Prostate gland (tissue), 2 donors: Measurements from ENCODE around the gene ZNF140. TPM values are rescaled to one million over a fixed set of nuclear protein-coding genes. Genes with fewer than 3 reads are reported as not detected.

Experiments used
- DNase-seq: peaks from one replicate; pipeline ENCODE4 v3.0.0-alpha.2; 2019; ENCODE audit warnings: low spot score
- H3K27ac ChIP-seq, 2 donors: fragments of 200-600 bp; sonication (generic); 2 replicates each; pipeline ENCODE4 v1.5.1; 2017 to 2019
- H3K27me3 ChIP-seq: fragments of 200-600 bp; sonication (generic); replicated peaks from 2 replicates; pipeline ENCODE4 v1.5.1; 2019; ENCODE audit not compliant: insufficient read depth
- H3K36me3 ChIP-seq, 2 donors: fragments of 200-600 bp; sonication (generic); 1 replicate in 1 of 2; 2 replicates in 1 of 2; pipeline versions ENCODE4 v1.5.1 to v1.8.1; 2017 to 2019
- H3K4me1 ChIP-seq: fragments of 200-600 bp; sonication (generic); replicated peaks from 2 replicates; pipeline ENCODE4 v1.5.1; 2019
- H3K4me3 ChIP-seq, 2 donors: fragments of 200-600 bp; sonication (generic); 2 replicates each; pipeline ENCODE4 v1.5.1; 2017 to 2019
- H3K9me3 ChIP-seq: fragments of 200-600 bp; sonication (generic); 2 replicates; pipeline ENCODE4 v1.5.1; 2017
- CTCF ChIP-seq, 4 experiments: fragments of 200-600 bp in 2 of 4; fragments of 450-650 bp in 2 of 4; sonication (generic) in 2 of 4; IDR thresholded peaks; 1 replicate in 3 of 4; 2 replicates in 1 of 4; pipeline ENCODE4 v1.5.1; 2016 to 2019; ENCODE audit warnings: antibody characterized with exemption in 4 of 4, mild to moderate bottlenecking in 2 of 4, moderate library complexity in 2 of 4
- POLR2A ChIP-seq: fragments of 450-650 bp; IDR thresholded peaks from one replicate; pipeline ENCODE4 v1.6.1; 2016; ENCODE audit warnings: antibody characterized with exemption, mild to moderate bottlenecking
- POLR2AphosphoS5 ChIP-seq: sonication (generic); formaldehyde crosslinking; IDR thresholded peaks from one replicate; pipeline ENCODE4 v1.6.1; 2017; ENCODE audit warnings: antibody characterized with exemption
- WGBS: methylation state at CpG from one replicate; pipeline ENCODE4 v1.1.5; 2018; 5-methylcytosine and 5-hydroxymethylcytosine counted together
- intact Hi-C: fragments of 100-400 bp; cut with DNase I; formaldehyde crosslinking; loops from one replicate; pipeline ENCODE4 v1.14.2; 2022
- total RNA-seq, 2 donors: library from RNA; depleted of rRNA; stranded (reverse); fragments of >200 nt; gene quantifications; one replicate each; pipeline ENCODE4 v1.1.0, GENCODE V29; 2016

The ZNF140 gene
- total RNA-seq, 2 donors from 2014 or later: 18.2 to 23.7 TPM

GRCh38 chr12:133107121-133107520 is 26.4 kb downstream of the ZNF140 start:
- Histone ChIP-seq H3K4me3 (no peak overlapping the region), H3K36me3 (peaks cover 9 to 10% of the 10 kb centered on the region in 2 donors), H3K27ac (no peak overlapping the region), H3K27me3 (no peaks in the 10 kb centered on the region), H3K9me3 (peaks cover 26% of the 10 kb centered on the region), H3K4me1 (no peaks in the 10 kb centered on the region)
- DNase-seq: no peak
- intact Hi-C loops: no loop called here
- WGBS: 93% methylated on average over 1 of the region's 1 CpG
- TF ChIP-seq CTCF (IDR thresholded peaks at IDR 0.05): no peak
- no peak for TF ChIP-seq POLR2A
- no peak for TF ChIP-seq POLR2AphosphoS5

GRCh38 chr12:133108150-133108549 is 27.4 kb downstream of the ZNF140 start:
- Histone ChIP-seq H3K36me3 (peaks cover 9 to 10% of the 10 kb centered on the region in 2 donors), H3K4me3 (no peak overlapping the region), H3K27me3 (no peaks in the 10 kb centered on the region), H3K27ac (no peak overlapping the region), H3K4me1 (no peaks in the 10 kb centered on the region), H3K9me3 (peaks cover 26% of the 10 kb centered on the region)
- DNase-seq: no peak
- TF ChIP-seq CTCF (IDR thresholded peaks at IDR 0.05) (no peak), POLR2A (no peak), POLR2AphosphoS5 (no peak)
- 95% methylated on average over 2 of the region's 2 CpGs for WGBS
- intact Hi-C loops: no loop called here

- intact Hi-C loops: no loop called here
- Histone ChIP-seq H3K27ac (no peak overlapping the region), H3K4me1 (no peaks in the 10 kb centered on the region), H3K27me3 (no peaks in the 10 kb centered on the region), H3K36me3 (peaks cover 4 to 6% of the 10 kb centered on the region in 2 donors), H3K4me3 (no peak overlapping the region), H3K9me3 (peaks cover 22% of the 10 kb centered on the region)
- TF ChIP-seq CTCF (IDR thresholded peaks at IDR 0.05) (no peak), POLR2AphosphoS5 (no peak), POLR2A (no peak)
- WGBS: 93% methylated on average over 3 of the region's 3 CpGs
- no peak for DNase-seq
Observed at GRCh38 chr12:133120385-133121191, 39.9 kb downstream of the ZNF140 start.

- no peak for DNase-seq
- intact Hi-C loops: no loop called here
- TF ChIP-seq POLR2AphosphoS5 (no peak), POLR2A (no peak), CTCF (IDR thresholded peaks at IDR 0.05) (no peak)
- peaks cover 15% of the 10 kb centered on the region for H3K9me3 ChIP-seq
- 98% methylated on average over 2 of the region's 2 CpGs for WGBS
- H3K27ac ChIP-seq: no peak overlapping the region
- H3K36me3 ChIP-seq: peaks cover 4 to 6% of the 10 kb centered on the region in 2 donors
- no peak overlapping the region for H3K4me3 ChIP-seq
- H3K27me3 ChIP-seq: no peaks in the 10 kb centered on the region
- H3K4me1 ChIP-seq: no peaks in the 10 kb centered on the region
Observed at GRCh38 chr12:133124674-133125073, 44.0 kb downstream of the ZNF140 start.
